Stimulated activated memory B cell treated with anti-CD40 and anti-IgM and Interleukin-4, amounts not matched to agents 10 μg/mL and 1 μg/mL and 100 μg/mL, for 72 hours (primary cell): ENCODE measurements around the gene ADAMTS3.
"Not testable (repeated sequence)": the region's sequence is repeated elsewhere in the genome, so short reads cannot be mapped to it uniquely, and the experiment has no call there.

Experiments
- ATAC-seq: fragments of 150-1000 bp; cut with Tn5 transposase; 2 replicates; pipeline ENCODE4 v1.10.0; 2021
- H3K27ac Mint-ChIP-seq: one replicate; pipeline ENCODE4 v1.8.0; 2022; ENCODE audit warnings: mild to moderate bottlenecking, mixed read lengths
- H3K27me3 Mint-ChIP-seq: one replicate; pipeline ENCODE4 v1.8.0; 2022; ENCODE audit warnings: mixed read lengths
- H3K36me3 Mint-ChIP-seq: one replicate; pipeline ENCODE4 v1.8.0; 2022; ENCODE audit warnings: mixed read lengths
- H3K4me1 Mint-ChIP-seq: one replicate; pipeline ENCODE4 v1.8.0; 2022; ENCODE audit warnings: mixed read lengths
- H3K4me3 Mint-ChIP-seq: one replicate; pipeline ENCODE4 v1.8.0; 2022; ENCODE audit warnings: mild to moderate bottlenecking, moderate library complexity, mixed read lengths
- H3K9me3 Mint-ChIP-seq: one replicate; pipeline ENCODE4 v1.8.0; 2022; ENCODE audit warnings: mixed read lengths

ADAMTS3 gene

GRCh38 chr4:72564789-72565188 is 4.2 kb downstream of the ADAMTS3 start:
- Mint-ChIP-seq H3K36me3 (no peaks in the 10 kb centered on the region), H3K4me3 (no peak overlapping the region), H3K4me1 (peaks cover 17% of the 10 kb centered on the region), H3K27me3 (peaks cover 46% of the 10 kb centered on the region), H3K27ac (no peak overlapping the region), H3K9me3 (peaks cover 1% of the 10 kb centered on the region)
- ATAC-seq: no peak

- Mint-ChIP-seq H3K4me3 (no peak overlapping the region), H3K27me3 (peaks cover 40% of the 10 kb centered on the region), H3K9me3 (no peaks in the 10 kb centered on the region), H3K36me3 (no peaks in the 10 kb centered on the region), H3K27ac (no peak overlapping the region), H3K4me1 (peaks cover 17% of the 10 kb centered on the region)
- no peak for ATAC-seq
These were observed 4.8 kb downstream of the ADAMTS3 start for GRCh38 chr4:72564184-72564583.

GRCh38 chr4:72558655-72559054 is 10.4 kb downstream of the ADAMTS3 start:
- H3K27me3 Mint-ChIP-seq: peaks cover 10% of the 10 kb centered on the region
- no peak overlapping the region for H3K4me3 Mint-ChIP-seq
- no peak for ATAC-seq
- H3K4me1 Mint-ChIP-seq: no peaks in the 10 kb centered on the region
- H3K36me3 Mint-ChIP-seq: no peaks in the 10 kb centered on the region
- H3K27ac Mint-ChIP-seq: no peak overlapping the region
- peaks cover 6% of the 10 kb centered on the region for H3K9me3 Mint-ChIP-seq

GRCh38 chr4:72557021-72557420 is 12.0 kb downstream of the ADAMTS3 start:
- Mint-ChIP-seq H3K27ac (no peak overlapping the region), H3K27me3 (peaks cover 10% of the 10 kb centered on the region), H3K9me3 (peaks cover 6% of the 10 kb centered on the region), H3K36me3 (no peaks in the 10 kb centered on the region), H3K4me3 (no peak overlapping the region), H3K4me1 (no peaks in the 10 kb centered on the region)
- no peak for ATAC-seq

- peaks cover 6% of the 10 kb centered on the region for H3K9me3 Mint-ChIP-seq
- H3K36me3 Mint-ChIP-seq: no peaks in the 10 kb centered on the region
- no peak for ATAC-seq
- peaks cover 10% of the 10 kb centered on the region for H3K27me3 Mint-ChIP-seq
- no peak overlapping the region for H3K27ac Mint-ChIP-seq
- no peak overlapping the region for H3K4me3 Mint-ChIP-seq
- no peaks in the 10 kb centered on the region for H3K4me1 Mint-ChIP-seq
These were observed 13.6 kb downstream of the ADAMTS3 start for GRCh38 chr4:72555377-72555831.

- peaks cover 6% of the 10 kb centered on the region for H3K27me3 Mint-ChIP-seq
- no peaks in the 10 kb centered on the region for H3K4me1 Mint-ChIP-seq
- peaks cover 5% of the 10 kb centered on the region for H3K9me3 Mint-ChIP-seq
- H3K36me3 Mint-ChIP-seq: no peaks in the 10 kb centered on the region
- H3K27ac Mint-ChIP-seq: no peak overlapping the region
- H3K4me3 Mint-ChIP-seq: no peak overlapping the region
- ATAC-seq: peak; percentile 29
These were observed 15.3 kb downstream of the ADAMTS3 start for GRCh38 chr4:72553540-72554337.

GRCh38 chr4:72552447-72552846 is 16.6 kb downstream of the ADAMTS3 start:
- ATAC-seq: no peak
- H3K36me3 Mint-ChIP-seq: no peaks in the 10 kb centered on the region
- no peaks in the 10 kb centered on the region for H3K9me3 Mint-ChIP-seq
- no peaks in the 10 kb centered on the region for H3K4me1 Mint-ChIP-seq
- H3K27me3 Mint-ChIP-seq: no peaks in the 10 kb centered on the region
- H3K4me3 Mint-ChIP-seq: no peak overlapping the region
- H3K27ac Mint-ChIP-seq: no peak overlapping the region

GRCh38 chr4:72546456-72546855 is 22.6 kb downstream of the ADAMTS3 start:
- Mint-ChIP-seq H3K9me3 (peaks cover 6% of the 10 kb centered on the region), H3K27ac (no peak overlapping the region), H3K4me1 (no peaks in the 10 kb centered on the region), H3K27me3 (no peaks in the 10 kb centered on the region), H3K36me3 (no peaks in the 10 kb centered on the region), H3K4me3 (no peak overlapping the region)
- no peak for ATAC-seq

- H3K9me3 Mint-ChIP-seq: peaks cover 26% of the 10 kb centered on the region
- ATAC-seq, H3K4me1 Mint-ChIP-seq, H3K4me3 Mint-ChIP-seq, H3K36me3 Mint-ChIP-seq, H3K27ac Mint-ChIP-seq, H3K27me3 Mint-ChIP-seq: not testable (repeated sequence)
These were observed 28.3 kb downstream of the ADAMTS3 start for GRCh38 chr4:72540694-72541093.

- no peaks in the 10 kb centered on the region for H3K36me3 Mint-ChIP-seq
- no peak overlapping the region for H3K4me3 Mint-ChIP-seq
- H3K4me1 Mint-ChIP-seq: no peaks in the 10 kb centered on the region
- no peak overlapping the region for H3K27ac Mint-ChIP-seq
- no peak for ATAC-seq
- H3K27me3 Mint-ChIP-seq: no peaks in the 10 kb centered on the region
- H3K9me3 Mint-ChIP-seq: peaks cover 23% of the 10 kb centered on the region
These were observed 31.0 kb downstream of the ADAMTS3 start for GRCh38 chr4:72538006-72538405.

- H3K36me3 Mint-ChIP-seq: no peaks in the 10 kb centered on the region
- no peak overlapping the region for H3K27ac Mint-ChIP-seq
- H3K27me3 Mint-ChIP-seq: no peaks in the 10 kb centered on the region
- ATAC-seq: no peak
- H3K4me1 Mint-ChIP-seq: no peaks in the 10 kb centered on the region
- no peak overlapping the region for H3K4me3 Mint-ChIP-seq
- H3K9me3 Mint-ChIP-seq: peaks cover 20% of the 10 kb centered on the region
These were observed 32.6 kb downstream of the ADAMTS3 start for GRCh38 chr4:72536443-72536842.

GRCh38 chr4:72531768-72532290 is 37.2 kb downstream of the ADAMTS3 start:
- ATAC-seq: no peak
- H3K4me1 Mint-ChIP-seq: no peaks in the 10 kb centered on the region
- no peaks in the 10 kb centered on the region for H3K36me3 Mint-ChIP-seq
- H3K9me3 Mint-ChIP-seq: no peaks in the 10 kb centered on the region
- H3K4me3 Mint-ChIP-seq: no peak overlapping the region
- H3K27ac Mint-ChIP-seq: no peak overlapping the region
- no peaks in the 10 kb centered on the region for H3K27me3 Mint-ChIP-seq

- Mint-ChIP-seq H3K9me3 (no peaks in the 10 kb centered on the region), H3K36me3 (no peaks in the 10 kb centered on the region), H3K4me1 (no peaks in the 10 kb centered on the region), H3K4me3 (no peak overlapping the region), H3K27ac (no peak overlapping the region), H3K27me3 (no peaks in the 10 kb centered on the region)
- no peak for ATAC-seq
These were observed 37.7 kb downstream of the ADAMTS3 start for GRCh38 chr4:72531322-72531721.

- H3K9me3 Mint-ChIP-seq: no peaks in the 10 kb centered on the region
- no peak overlapping the region for H3K27ac Mint-ChIP-seq
- no peak for ATAC-seq
- H3K27me3 Mint-ChIP-seq: no peaks in the 10 kb centered on the region
- no peaks in the 10 kb centered on the region for H3K4me1 Mint-ChIP-seq
- H3K36me3 Mint-ChIP-seq: no peaks in the 10 kb centered on the region
- H3K4me3 Mint-ChIP-seq: no peak overlapping the region
These were observed 39.7 kb downstream of the ADAMTS3 start for GRCh38 chr4:72529148-72529822.

- no peaks in the 10 kb centered on the region for H3K36me3 Mint-ChIP-seq
- no peaks in the 10 kb centered on the region for H3K27me3 Mint-ChIP-seq
- H3K4me1 Mint-ChIP-seq: no peaks in the 10 kb centered on the region
- H3K27ac Mint-ChIP-seq: no peak overlapping the region
- no peaks in the 10 kb centered on the region for H3K9me3 Mint-ChIP-seq
- no peak for ATAC-seq
- no peak overlapping the region for H3K4me3 Mint-ChIP-seq
These were observed 41.9 kb downstream of the ADAMTS3 start for GRCh38 chr4:72527038-72527646.
